ENCODE results near the gene CCDC116. TPM values are rescaled to one million over a fixed set of nuclear protein-coding genes. Genes with fewer than 3 reads are reported as not detected.

Gene CCDC116, protein sequence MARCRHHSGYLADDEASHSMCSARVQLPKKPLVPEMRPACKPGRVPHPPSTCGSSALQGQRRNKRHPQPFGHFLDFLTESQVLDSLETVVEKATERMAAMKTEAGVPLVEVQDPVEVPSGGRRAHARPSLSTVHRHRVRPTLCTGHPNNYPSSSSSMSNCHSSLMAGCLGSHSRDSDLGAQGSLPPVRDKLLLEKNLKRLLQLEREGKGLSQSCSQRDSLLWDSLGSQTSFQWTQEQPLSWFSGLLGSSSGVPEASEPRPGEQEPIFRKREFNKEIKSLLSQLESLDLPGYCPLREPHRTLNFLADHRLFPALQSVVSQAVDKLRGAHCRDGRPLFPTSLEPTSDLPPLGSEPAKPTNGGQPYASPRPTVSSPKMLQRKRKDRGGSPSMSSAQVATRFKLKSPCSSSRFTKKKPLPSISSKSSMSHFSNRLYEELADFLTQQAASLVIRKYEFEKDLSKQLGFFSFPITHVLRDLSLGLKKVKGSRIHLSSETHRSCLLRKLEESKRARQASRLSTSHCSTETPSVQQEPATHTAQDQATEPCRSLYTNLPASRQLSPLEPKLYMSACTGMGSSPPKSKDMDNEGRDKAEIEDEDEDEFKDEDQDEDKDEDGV
- total RNA-seq: under 0.01 TPM in 1 of 2 replicates, not detected in the other

DNA sequence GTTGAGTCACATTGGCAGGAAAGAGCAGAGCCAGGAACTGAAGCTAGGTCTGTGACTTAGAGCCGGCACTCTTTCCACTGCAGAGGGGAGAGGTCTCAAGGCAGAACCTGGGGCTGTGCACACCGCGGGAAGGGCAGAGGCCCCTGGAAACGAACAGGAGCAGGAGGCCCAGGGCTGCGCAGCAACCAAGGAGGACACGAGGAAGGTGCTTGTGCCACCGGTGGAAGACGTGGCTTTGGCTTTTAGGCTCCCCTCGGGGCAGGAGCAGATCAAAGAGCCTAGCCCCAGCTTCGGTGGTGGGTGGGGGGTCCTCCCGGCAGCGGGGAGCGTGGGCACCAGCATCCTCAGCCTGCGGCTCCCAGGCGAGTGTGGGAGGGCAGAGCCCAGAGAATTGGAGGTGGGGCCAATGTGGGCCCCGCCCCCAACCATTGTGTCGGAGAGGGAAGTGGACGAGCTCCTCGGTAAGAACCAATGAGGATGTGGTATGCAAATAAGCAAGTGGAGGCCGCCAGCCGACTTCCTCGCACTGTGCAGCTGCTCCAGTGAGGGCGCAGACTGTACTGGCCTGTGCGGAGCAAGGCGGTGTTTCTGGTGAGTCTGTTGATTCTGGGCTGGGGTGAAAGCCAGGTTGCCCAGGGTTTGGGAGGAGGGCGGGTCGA lies at the start of gene CCDC116:
Gene CCDC116, plus strand, starts transcription at position 524 of the 659 bp plus-strand sequence. CDS start 422 bp downstream, outside the sequence.

DNA sequence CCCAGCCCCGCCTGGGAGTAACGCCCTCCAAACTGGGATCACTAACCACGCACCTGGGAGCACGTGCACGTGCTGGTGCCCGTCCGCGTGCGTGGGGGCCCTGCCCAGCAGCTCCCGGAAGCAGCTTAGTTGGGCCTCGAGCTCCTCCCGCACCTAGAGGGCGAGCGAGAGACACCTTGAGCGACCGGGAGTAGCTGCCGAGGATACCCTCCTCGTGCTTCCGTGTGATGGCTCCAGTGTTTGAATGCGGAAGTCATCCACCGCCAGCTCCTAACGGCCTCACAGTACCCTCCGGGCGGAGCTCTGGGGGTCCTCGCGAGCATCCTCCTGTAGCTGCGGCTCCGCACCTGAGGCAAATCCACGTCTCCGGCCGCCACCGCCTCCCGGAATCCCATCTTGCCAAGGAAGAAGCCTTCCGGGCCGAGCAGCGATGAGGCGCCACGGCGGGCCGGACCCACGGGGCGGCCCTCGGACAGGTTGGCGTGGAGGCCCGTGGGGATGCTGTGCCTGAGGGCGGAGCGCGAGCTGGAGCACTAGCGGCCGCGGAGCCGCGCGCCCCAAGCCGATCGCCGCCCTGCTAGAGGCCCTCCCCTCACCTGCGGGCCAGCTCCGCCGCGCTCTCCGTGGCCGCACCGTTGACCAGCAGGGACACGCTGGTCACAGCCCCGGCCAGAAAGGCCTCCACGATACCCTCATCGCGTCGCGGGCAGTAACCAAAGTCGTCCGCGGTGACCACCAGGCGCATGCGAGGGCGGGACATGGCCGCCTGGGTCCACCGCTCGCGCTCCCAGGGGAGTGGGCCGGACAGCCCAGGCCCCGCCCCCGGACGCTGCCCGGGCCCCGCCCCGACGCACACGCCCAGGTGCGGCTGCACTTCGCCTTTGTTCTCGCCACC lies 3.1 kb upstream of the CCDC116 start, which contains the start of gene YDJC:
Gene YDJC, minus strand, starts transcription at position 768 of the 895 bp plus-strand sequence. Its CDS starts 8 bp downstream, at position 760.

GRCh38 chr22:21641789-21642583 lies 9.4 kb downstream of the CCDC116 start, which contains the start of gene SDF2L1:
SDF2L1 (plus strand) TSS chr22:21642302; CDS start chr22:21642337, 35 bp downstream.

Other genes with a start within 250 kb of the CCDC116 start
- under 0.01 TPM in 1 of 2 replicates, not detected in the other for gene RIMBP3B, start 249.0 kb upstream of the CCDC116 start, total RNA-seq
- gene HIC2, start 215.4 kb upstream of the CCDC116 start, total RNA-seq: 2.4 and 2.8 TPM in 2 replicates
- gene TMEM191C, start 165.4 kb upstream of the CCDC116 start, total RNA-seq: 0.17 and 0.22 TPM in 2 replicates
- 0.11 and 0.17 TPM in 2 replicates for gene RIMBP3C, start 81.3 kb upstream of the CCDC116 start, total RNA-seq
- gene UBE2L3, start 65.0 kb upstream of the CCDC116 start, total RNA-seq: 20.9 and 22.2 TPM in 2 replicates
- gene YDJC, start 2.7 kb upstream of the CCDC116 start, total RNA-seq: 10.1 and 10.2 TPM in 2 replicates
- 35.9 and 50.3 TPM in 2 replicates for gene SDF2L1, start 9.5 kb downstream of the CCDC116 start, total RNA-seq
- 16.1 and 17.7 TPM in 2 replicates for gene PPIL2, start 33.3 kb downstream of the CCDC116 start, total RNA-seq
- 4.0 TPM in 2 replicates for gene YPEL1, start 103.0 kb downstream of the CCDC116 start, total RNA-seq
- 45.7 and 54.9 TPM in 2 replicates for gene MAPK1, start 234.9 kb downstream of the CCDC116 start, total RNA-seq

All from dermis lymphatic vessel endothelial cell (primary cell).